NCI-H1436 (cell line): Measurements from ENCODE around the gene ODF2.

Experiments
- DNase-seq: peaks from one replicate; lab custom pipeline; 2025; lab: John Stamatoyannopoulos, UW

Gene ODF2

DNA sequence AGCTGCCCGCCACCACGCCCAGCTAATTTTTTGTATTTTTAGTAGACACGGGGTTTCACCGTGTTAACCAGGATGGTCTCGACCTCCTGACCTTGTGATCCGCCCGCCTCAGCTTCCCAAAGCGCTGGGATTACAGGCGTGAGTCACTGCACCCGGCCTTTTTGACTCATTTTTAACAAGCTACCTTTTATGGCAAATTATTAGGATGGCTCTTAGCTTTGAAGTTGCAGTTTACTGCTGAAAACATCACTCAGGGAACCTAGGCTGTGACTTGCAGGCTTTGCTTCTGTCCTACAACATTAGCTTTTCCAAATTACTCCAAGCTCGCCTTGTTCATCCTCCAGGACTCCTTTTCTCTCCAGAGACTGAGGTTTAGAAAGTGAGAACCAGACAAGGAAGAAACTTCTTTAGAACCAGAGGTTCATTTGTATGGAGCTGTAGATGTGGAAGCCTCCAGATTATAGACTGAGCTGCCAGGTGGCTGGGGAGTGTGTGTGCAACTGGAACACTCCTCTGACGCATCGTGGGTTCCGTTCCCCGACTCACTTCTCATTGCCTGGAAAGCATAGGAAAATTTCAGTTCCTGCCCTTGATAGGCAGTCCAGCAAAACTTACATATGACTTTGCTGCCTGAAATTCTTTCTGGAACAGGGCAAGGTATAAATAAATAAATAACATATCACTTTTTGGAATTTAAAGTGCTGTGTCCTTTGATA is 72.8 kb downstream of the ODF2 start:
- no peak for DNase-seq

DNA sequence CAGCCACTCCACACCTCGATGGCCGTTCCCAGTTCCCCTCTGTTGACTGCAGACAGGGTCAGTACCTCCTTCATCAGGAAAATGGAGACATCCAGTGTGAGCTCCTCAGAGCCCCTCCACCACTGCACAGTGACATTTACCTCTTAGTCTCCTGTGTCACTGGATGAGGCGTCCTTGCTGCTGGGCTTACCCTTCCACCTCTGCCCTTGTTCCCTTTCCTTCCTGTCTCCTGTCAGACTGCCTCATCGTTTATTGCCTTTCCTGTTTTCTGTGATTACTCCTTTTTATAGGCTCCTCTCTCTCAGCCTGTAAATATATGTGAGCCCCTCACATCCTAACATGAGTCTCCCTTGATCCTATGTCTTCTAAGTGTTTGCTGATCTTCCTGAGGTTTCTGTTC is 73.4 kb downstream of the ODF2 start:
- DNase-seq = no peak

DNA sequence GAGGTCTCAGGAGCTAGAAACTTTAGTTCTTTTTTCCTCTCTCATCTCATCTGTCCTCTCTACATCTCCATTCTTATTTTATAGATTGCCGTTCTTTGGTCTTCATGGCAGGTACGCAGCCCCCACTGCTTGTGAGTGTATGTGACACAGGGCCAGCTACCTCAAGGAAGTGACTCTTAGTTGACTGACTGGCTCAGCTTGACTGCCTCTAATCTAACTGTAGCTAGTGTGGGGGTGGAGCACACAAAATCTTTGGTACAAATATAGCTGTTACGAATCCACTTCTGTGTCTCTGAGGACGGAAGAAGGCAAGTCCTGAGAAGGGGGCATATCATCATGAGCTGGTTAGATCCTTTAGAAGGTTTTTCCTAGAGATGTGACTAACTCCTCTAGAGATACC is 76.8 kb downstream of the ODF2 start:
- DNase-seq = no peak

DNA sequence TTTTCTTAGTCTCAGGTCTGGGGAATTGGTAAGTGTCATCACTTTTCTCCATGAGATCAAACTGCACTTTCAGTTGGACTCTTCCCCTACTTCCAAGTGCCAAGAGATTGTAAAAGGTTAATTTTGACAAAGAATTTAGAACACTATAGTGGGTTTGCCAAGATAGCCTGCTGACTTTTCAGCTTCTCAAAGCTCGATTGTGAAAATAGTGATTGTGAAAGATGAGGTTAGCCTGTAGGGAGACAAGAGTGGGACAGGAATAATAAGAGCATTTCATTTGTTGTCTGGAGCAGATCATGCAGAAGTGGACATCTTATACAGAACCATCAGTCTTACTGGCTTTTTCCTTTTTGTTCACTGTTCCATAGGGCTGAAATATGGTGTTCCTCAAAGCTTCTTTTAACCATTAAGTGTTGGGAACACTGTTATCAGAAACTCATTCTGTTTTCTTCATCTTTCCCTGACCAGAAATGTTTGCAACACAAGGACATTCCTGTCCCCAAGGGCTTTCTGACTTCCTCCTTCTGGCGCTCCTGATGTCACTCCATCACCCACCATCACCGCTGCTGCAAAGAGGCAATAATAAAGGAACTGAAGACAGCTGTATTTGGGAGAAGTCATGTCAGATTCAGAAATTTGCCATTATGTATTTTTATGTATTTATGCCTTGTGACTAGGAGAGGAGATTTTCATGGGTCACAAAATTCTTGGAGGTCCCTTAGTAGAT is 85.0 kb downstream of the ODF2 start:
- DNase-seq = no peak

DNA sequence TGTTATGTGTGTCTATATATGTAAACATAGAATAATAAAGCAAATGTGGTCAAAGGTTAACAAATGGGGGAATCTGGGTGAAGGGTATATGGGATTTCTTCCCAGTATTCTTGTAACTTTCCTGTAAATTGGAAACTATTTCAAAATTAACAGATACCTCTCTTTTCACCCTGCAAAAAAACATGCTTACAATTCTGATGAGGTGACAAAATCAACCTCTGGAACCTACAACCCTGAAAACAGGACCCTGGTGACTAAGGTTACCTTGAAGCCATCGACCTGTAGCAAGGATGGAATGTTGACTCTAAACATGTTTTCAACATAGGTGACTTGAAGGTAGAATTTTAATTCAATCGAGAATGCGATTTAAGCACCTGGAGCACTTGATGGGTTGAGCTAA is 90.7 kb downstream of the ODF2 start:
- no peak for DNase-seq

DNA sequence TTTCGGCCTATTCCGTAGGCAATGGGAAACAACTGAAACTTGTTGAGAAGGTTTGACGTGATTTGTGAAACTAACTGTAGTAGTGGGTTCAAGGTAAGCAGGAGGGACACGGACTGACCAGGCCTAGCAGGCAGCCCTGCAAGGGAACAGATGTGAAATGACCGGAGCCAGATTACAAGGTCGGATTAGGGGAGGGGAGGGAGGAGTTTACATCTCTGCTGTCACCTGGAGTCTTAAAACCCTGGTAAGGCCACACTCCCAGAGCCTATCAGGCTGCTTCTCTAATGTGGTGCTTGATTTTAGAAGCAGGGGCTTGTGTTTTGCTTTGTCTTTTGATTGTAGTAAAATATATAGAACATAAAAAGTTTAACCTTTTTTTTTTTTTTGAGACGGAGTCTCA is 93.1 kb downstream of the ODF2 start:
- DNase-seq = no peak

DNA sequence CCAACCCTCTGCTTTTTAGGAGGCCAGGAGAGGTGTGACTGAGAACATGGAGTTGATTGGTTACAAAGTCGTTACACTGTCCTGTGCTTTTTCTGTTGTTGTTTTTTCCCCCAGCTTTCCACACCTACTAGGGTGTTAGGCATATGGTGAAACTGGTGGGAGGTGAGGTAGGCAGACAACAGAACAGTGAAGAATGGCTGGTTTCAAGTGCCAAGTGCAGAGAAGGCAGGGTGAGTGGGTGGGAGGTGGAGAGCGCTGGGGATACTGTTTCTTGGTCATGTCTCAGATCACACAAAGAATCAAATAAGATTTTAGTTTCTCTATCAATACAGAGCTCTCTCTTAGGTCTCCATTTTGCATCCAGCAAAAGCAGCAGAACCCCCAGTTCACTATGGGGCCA is 94.4 kb downstream of the ODF2 start:
- no peak for DNase-seq
